HG02884 (cell line): ENCODE results near the gene OR1C1.
"Not testable (repeated sequence)": the region's sequence is repeated elsewhere in the genome, so short reads cannot be mapped to it uniquely, and the experiment has no call there.

Experiments used
- ATAC-seq: cut with Tn5 transposase; IDR thresholded peaks from one replicate; pipeline ENCODE4 v1.9.1; 2021; ENCODE audit warnings: mild to moderate bottlenecking, moderate library complexity; ENCODE audit not compliant: unreplicated experiment

The OR1C1 gene

GRCh38 chr1:247760456-247760855 lies at the start of gene OR1C1:
Gene OR1C1 (minus strand): TSS chr1:247760556. CDS start chr1:247758406, 2,150 bp downstream.
- no peak for ATAC-seq

- ATAC-seq, result no peak
Measured at GRCh38 chr1:247797518-247797917, 37.2 kb upstream of the OR1C1 start.

GRCh38 chr1:247769603-247770002 lies 9.2 kb upstream of the OR1C1 start:
- no peak for ATAC-seq

- ATAC-seq, result not testable (repeated sequence)
Measured at GRCh38 chr1:247754311-247754710, 6.0 kb downstream of the OR1C1 start.

- ATAC-seq, result no peak
Measured at GRCh38 chr1:247749870-247750269, 10.5 kb downstream of the OR1C1 start.

GRCh38 chr1:247748041-247748440 lies 12.3 kb downstream of the OR1C1 start, which contains the start of gene OR14A2:
Gene OR14A2 (minus strand): TSS chr1:247748141.
- ATAC-seq, result no peak

GRCh38 chr1:247747616-247748015 lies 12.7 kb downstream of the OR1C1 start:
- no peak for ATAC-seq

- no peak for ATAC-seq
Measured at GRCh38 chr1:247746391-247746935, 13.9 kb downstream of the OR1C1 start.

- not testable (repeated sequence) for ATAC-seq
Measured at GRCh38 chr1:247742215-247742760, 18.1 kb downstream of the OR1C1 start.

- no peak for ATAC-seq
Measured at GRCh38 chr1:247741756-247742155, 18.6 kb downstream of the OR1C1 start.

- no peak for ATAC-seq
Measured at GRCh38 chr1:247740721-247741120, 19.6 kb downstream of the OR1C1 start.

- ATAC-seq, result no peak
Measured at GRCh38 chr1:247738315-247738714, 22.0 kb downstream of the OR1C1 start, which contains the start of gene OR14K1. Gene OR14K1 (plus strand): TSS chr1:247738615. CDS start chr1:247738615, 0 bp downstream.

GRCh38 chr1:247721222-247721621 lies 39.1 kb downstream of the OR1C1 start:
- no peak for ATAC-seq

- no peak for ATAC-seq
Measured at GRCh38 chr1:247716546-247716945, 43.8 kb downstream of the OR1C1 start, which contains the start of gene OR6F1. Gene OR6F1 (minus strand): TSS chr1:247716646. CDS start chr1:247712755, 3,891 bp downstream.

GRCh38 chr1:247713753-247714152 lies 46.6 kb downstream of the OR1C1 start:
- no peak for ATAC-seq

GRCh38 chr1:247710681-247711080 lies 49.7 kb downstream of the OR1C1 start:
- not testable (repeated sequence) for ATAC-seq
